Uterus (tissue), 2 donors: Measurements from ENCODE around the gene FBXO21.

Experiments used
- CTCF ChIP-seq, 4 experiments: fragments of 200-600 bp in 2 of 4; fragments of 450-650 bp in 2 of 4; sonication (generic) in 2 of 4; IDR thresholded peaks; one replicate each; pipeline ENCODE4 v1.5.1; 2016 to 2019; ENCODE audit warnings: antibody characterized with exemption in 4 of 4, mild to moderate bottlenecking in 2 of 4, moderate library complexity in 1 of 4
- POLR2A ChIP-seq, 2 donors: fragments of 450-650 bp; IDR thresholded peaks; one replicate each; pipeline ENCODE4 v1.6.1; 2016; ENCODE audit warnings: antibody characterized with exemption in 2 of 2, mild to moderate bottlenecking in 1 of 2, moderate library complexity in 1 of 2

GRCh38 chr12:117225179-117225578 lies 34.9 kb upstream of the FBXO21 start:
- TF ChIP-seq CTCF (IDR thresholded peaks at IDR 0.05) = no peak
- no peak for TF ChIP-seq POLR2A (IDR thresholded peaks at IDR 0.05)
